KOPT-K1 (cell line): ENCODE results near the gene INPP4A.

Experiments
- H3K27ac ChIP-seq: fragments of 200-600 bp; sonication (generic); 2 replicates; pipeline ENCODE4 v1.5.1; 2016; ENCODE audit warnings: antibody characterized with exemption, mild to moderate bottlenecking, low read depth, low read length; ENCODE audit not compliant: poor library complexity, severe bottlenecking
- H3K36me3 ChIP-seq: fragments of 200-600 bp; sonication (generic); 2 replicates; pipeline ENCODE4 v1.5.1; 2017; ENCODE audit warnings: antibody characterized with exemption, mild to moderate bottlenecking, low read length, moderate library complexity; ENCODE audit not compliant: insufficient read depth
- H3K9me3 ChIP-seq: fragments of 200-600 bp; sonication (generic); 2 replicates; pipeline ENCODE4 v1.5.1; 2017; ENCODE audit warnings: antibody characterized with exemption, low read length, mild to moderate bottlenecking; ENCODE audit not compliant: insufficient read depth, poor library complexity, severe bottlenecking

The INPP4A gene

DNA sequence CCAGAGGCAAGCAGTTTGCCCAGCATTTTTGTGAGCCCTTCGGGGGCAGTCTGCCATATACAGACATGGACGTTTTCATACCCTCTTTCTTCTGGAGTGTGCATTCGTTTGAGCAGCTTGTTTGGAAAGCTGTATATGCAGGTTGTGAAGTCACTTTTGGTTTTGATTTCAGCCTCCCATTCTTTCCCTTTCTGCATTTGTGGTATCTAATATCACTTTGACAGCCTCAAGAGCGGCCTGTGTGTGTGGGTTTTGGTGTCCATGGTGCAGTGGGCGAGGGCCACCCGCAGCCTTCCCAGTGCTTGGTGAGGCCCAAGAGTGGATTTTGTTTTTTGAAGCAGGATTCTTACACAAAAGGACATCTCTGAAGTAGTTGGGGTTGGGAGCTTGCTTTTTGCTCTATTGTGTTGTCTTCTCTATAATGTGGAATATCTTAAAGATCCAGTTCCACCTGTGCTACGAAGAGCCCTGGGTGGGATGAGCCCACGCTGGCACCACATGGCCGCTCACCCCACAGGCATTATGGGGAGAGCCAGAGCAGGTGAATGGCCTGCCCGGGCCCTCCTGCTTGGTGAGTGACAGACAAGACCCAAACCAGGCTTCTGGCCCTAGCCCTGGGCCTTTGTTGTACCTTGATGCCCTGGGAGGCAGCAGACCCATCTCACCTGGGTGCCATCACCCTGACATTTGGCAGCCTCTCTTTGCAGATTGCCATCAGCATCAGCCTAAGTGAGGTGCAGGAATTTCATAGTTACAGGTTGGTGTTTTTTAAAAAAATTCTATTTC lies 29.5 kb downstream of the INPP4A start:
- H3K36me3 ChIP-seq, result no peaks in the 10 kb centered on the region; the same call in 1 of the 2 replicates
- no peaks in the 10 kb centered on the region for H3K9me3 ChIP-seq
- H3K27ac ChIP-seq, result peak overlapping the region; percentile 70

DNA sequence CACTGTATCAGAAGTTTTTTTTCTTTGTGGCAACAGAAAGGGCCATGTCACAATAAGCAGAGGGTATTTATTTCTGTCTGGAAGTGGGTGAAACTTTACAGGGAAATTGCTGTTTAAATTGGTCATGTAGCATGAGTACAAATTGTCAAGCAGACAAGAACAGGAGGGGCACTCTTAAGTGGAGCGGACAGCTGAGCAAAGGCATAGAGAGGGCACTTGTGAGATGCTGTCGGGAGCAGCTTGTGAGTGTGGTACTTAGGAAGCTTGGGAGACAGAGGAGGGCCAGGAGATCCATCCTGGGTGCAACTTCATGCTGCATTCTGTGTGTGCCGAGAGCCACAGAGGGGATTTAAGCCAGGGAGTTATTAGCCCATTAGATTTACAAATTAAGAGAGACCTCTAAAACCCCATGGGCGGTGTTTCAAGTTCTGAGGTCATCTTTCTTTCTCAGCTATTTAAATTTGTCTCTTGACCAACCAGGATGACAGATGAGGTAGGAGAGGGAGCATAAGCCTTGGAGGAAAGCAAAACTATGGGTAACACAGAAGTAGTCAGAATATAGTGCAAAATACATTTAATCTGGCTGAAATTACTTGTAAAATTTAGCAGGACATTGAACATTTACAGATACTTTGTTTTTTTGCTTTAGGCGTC lies 30.4 kb downstream of the INPP4A start:
- H3K36me3 ChIP-seq, result no peaks in the 10 kb centered on the region; the same call in 1 of the 2 replicates
- H3K27ac ChIP-seq, result peak overlapping the region; percentile 70
- H3K9me3 ChIP-seq, result no peaks in the 10 kb centered on the region

DNA sequence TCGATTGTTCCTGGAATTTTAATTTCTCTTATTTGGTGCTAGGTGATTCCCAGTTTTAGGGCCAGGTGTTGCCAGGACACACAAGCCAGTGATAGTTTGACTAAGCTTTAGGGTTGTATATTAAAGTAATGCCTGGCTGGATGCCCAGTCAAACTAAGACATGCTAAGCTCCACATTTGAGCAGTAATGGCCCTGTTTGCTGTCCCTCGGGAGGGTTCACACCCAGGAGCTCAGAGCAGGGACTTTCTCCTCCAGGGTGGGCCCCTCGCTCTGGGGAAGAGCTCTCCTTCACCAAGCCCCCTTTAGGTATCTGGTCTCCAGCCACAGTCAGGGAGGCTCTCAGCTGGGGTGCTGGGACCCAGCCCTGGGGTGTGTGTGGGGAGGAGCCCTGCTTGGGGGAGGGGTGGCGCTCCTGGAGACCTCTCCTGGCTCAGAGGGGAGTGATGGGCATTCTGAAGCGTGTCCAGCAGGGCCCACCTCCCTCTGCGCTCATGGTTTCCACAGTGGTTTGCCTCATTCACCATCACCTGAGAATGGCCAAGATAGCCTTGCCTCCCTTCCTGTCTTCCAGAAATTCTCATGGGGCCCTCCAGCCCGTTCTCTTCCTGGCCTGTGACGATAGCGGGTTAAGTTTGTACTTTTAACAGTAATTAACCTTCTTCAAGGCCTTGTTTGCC lies 31.7 kb downstream of the INPP4A start:
- Histone ChIP-seq H3K36me3 (no peaks in the 10 kb centered on the region; the same call in 1 of the 2 replicates), H3K9me3 (no peaks in the 10 kb centered on the region), H3K27ac (peak overlapping the region; percentile 19)

DNA sequence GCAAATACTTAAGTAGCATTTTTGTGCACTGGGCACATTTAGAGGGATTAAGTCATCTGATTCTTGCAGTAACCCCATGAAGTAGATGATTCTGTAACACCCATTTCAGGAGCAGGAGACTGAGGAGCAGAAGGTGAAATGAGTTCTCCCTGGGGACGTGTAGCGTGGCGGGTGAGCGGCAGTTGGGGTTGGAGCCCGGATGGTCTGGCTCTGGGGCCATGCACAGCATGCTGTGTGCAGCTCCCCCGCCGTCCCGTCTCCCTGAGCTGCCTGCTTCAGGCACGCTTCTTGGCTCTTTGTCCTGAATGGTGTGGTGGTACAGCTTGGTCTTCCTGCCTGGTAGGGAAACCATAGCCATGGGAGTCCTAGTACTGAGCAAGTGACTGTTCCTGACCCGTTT lies 32.4 kb downstream of the INPP4A start:
- H3K36me3 ChIP-seq, result no peaks in the 10 kb centered on the region; the same call in 1 of the 2 replicates
- H3K27ac ChIP-seq, result peak overlapping the region; percentile 68
- H3K9me3 ChIP-seq, result no peaks in the 10 kb centered on the region

DNA sequence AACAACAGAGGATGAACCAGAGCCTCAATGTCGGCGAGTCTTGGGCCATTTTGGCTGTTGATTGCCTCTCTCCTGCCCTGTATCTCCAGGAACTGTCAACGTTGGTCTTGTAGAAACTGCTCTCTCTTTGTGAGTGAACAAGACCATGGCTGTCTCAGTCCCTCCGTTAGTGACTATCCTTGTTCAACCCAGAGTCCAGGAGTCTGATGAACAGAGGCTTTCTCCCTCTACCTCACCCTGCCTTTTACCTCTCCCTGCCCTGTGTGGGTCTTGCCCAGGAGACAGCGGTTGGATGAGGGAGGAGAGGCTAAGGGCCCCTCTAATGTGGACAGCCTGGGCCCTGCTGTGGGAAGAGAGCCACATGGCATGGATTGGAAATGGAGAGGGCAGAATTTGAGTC lies 32.8 kb downstream of the INPP4A start:
- Histone ChIP-seq H3K9me3 (no peaks in the 10 kb centered on the region), H3K36me3 (no peaks in the 10 kb centered on the region; the same call in 1 of the 2 replicates), H3K27ac (peak overlapping the region; percentile 68)

DNA sequence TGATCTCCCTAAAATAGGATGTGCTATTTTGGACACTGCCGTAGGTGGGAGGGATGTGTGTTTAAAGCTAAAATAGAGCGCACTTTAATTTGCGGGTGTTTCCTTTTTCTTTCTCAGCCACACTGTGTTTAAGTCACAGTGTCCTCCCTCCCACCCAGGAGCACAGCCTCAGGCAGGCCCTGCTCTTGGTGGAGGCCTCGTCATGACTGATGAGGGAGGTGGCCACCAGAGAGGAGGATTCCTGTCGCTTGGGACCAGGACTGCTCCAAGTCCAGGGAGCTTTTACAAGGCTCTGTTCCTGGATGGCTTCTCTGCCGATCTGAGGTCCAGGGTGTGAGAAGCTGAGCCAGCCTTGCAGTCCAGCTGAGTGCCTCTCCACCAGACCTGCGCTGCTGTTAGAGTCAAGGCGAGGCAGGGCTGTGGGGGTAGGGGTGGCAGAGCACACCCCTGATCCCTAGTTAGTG lies 33.5 kb downstream of the INPP4A start:
- no peaks in the 10 kb centered on the region; the same call in 1 of the 2 replicates for H3K36me3 ChIP-seq
- peak overlapping the region; percentile 68 for H3K27ac ChIP-seq
- no peaks in the 10 kb centered on the region for H3K9me3 ChIP-seq

DNA sequence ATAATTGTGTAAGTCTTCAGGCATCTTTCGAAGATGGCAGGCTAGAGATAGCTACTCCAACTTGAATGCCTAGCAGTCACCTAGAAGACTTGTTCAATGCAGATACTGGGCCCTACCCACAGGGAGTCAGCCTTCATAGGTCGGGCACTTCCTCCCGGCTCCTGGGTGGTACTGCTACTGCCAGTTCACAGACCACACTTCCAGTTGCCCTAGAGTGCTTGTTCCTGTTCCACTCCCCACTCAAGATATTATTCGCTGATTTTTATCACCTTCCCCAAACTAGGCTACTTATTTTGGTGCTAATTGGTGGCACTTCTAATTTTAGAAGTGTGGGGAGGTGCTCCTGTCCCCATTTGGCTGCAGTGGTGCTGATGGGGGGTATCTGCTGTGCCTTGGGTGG lies 34.2 kb downstream of the INPP4A start:
- Histone ChIP-seq H3K36me3 (no peaks in the 10 kb centered on the region; the same call in 1 of the 2 replicates), H3K27ac (peak overlapping the region; percentile 68), H3K9me3 (no peaks in the 10 kb centered on the region)

DNA sequence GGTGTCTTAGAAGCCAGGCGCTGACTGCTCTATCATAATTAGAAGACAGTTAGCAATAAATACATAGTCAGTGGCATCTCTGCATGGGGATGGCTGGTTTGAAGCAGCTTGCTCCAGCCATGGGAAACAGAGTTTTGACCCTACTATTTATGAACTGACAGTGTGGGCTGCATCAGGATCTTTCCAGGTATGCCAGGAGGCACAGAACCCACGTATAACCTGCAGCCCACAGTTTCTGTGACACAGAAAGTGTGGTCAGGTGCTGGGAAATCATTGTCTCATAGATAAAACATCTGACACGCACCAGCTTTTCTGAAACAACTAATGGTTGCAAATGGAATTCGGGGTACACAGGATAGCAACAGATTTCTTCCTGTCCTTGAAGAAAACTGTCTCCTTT lies 34.7 kb downstream of the INPP4A start:
- peak overlapping the region; percentile 68 for H3K27ac ChIP-seq
- H3K9me3 ChIP-seq, result no peaks in the 10 kb centered on the region
- H3K36me3 ChIP-seq, result no peaks in the 10 kb centered on the region; the same call in 1 of the 2 replicates

DNA sequence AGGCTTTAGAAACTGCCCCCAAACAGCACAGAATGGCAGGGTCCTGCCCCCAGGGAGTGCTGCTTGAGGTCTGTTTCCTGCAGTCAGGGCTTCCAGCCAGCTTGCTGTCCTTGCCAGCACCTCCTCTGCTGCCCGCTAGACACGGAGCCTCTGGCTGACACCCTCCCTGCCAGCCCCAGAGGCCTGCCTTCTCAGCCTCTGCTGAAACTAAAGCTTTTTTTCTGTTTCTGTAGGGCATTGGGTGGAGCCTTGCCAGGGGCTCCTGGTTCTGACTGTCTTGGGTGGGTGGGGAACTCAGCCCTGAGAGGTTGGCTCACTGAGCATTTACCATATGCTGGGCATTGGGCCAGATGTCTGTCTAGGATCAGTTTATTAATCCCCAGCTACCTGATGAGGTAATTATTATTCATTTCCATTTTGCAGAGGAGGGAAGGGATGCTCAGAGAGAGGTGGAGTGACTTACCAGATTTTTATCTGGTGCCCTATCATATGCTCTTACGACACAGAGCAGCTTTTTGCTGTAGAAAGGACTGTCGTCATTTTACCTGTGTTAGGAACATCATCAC lies 35.4 kb downstream of the INPP4A start:
- Histone ChIP-seq H3K36me3 (no peaks in the 10 kb centered on the region; the same call in 1 of the 2 replicates), H3K27ac (peak overlapping the region; percentile 68), H3K9me3 (no peaks in the 10 kb centered on the region)

DNA sequence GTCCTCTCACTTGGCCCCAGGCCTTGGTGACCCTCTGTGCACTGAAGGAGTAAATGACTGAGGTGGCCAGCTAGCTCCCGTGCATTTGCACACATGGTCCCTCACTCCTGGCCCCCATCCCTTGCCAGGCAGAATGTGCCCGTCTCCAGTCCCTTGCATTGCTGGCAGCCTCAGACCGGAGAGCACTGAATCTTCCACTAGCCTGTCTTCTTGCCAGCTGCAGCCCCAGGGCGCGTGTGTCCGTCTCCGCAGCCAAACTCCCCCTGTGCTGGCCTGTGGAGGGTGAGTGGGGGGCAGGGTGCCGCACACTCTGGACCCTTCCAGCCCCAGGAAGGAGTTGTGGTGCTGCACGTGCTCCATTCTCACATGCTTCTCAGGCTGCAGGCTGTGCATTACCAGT lies 35.9 kb downstream of the INPP4A start:
- Histone ChIP-seq H3K36me3 (no peaks in the 10 kb centered on the region; the same call in 1 of the 2 replicates), H3K9me3 (no peaks in the 10 kb centered on the region), H3K27ac (peak overlapping the region; percentile 68)

DNA sequence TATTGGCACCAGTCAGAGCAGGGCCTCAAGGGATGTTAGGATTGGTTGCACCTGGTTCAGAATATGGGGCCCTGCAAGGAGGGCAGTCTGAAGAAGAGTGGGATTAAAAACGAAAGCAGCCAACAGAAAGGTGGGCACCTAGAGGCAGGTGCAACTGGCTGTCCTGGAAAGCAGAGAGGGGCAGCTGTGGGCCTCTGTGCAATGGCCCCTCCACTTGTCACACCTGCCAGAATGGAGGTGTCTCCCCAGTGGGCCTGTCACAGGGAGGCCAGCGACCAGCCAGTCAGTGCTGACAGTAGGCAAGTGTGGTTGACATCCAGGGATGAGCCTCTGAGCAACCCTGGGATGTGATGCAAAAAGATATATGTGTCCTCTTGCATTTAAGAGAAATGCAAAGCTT lies 37.7 kb downstream of the INPP4A start:
- Histone ChIP-seq H3K27ac (peak overlapping the region; percentile 33), H3K9me3 (no peaks in the 10 kb centered on the region), H3K36me3 (no peaks in the 10 kb centered on the region)

DNA sequence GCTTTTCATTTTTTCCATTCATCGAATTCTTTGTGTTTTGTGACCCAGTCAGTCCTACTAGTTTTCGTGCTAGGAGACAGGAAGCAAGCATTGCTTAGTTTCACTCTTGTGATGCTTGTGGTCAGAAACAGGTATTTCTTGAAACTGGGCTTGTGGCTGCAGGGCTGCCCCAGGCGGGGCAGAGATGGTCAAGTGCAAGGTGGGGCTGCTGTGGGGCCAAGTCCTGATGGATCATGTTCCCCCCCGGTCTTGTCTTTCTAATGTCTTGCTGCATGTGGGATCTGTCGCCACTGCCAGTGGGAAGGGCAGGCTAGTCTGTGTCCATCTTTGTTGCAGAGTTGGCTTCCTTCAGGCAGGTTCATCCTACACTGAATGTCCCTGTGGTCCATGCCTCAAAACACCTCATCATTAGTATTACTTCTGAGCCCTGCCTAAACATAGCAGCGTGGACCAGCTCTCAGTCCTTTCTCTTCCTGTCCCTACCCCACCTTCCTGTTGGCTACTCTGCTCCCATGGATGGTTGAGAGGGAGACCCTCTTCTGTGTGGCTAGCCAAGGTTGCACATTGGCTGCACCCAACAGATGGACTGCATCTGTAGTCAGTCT lies 38.7 kb downstream of the INPP4A start:
- Histone ChIP-seq H3K27ac (peak overlapping the region; percentile 33), H3K36me3 (no peaks in the 10 kb centered on the region), H3K9me3 (no peaks in the 10 kb centered on the region)

DNA sequence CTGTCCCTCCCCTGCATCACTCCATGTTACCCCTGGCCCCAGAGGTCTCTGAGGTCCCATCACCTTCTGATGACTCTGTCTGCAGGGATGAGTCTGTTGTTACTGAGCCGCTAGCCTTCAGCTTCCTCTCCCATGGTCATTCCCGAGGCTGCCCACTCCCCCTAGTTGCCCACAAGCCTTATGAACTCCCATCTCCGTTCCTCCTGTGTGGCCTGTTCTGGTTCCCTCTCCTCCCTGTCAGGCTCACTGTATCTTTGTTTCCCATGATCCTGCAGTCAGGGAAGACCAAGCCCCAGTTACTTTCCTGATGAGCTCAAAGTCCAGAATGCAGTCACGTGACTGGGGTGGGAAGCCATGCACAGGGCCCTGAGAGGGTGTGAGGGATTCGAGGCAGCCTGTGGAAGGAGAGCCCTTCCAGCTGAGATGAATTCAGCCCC lies 39.5 kb downstream of the INPP4A start:
- Histone ChIP-seq H3K36me3 (no peaks in the 10 kb centered on the region), H3K27ac (peak overlapping the region; percentile 33), H3K9me3 (no peaks in the 10 kb centered on the region)

DNA sequence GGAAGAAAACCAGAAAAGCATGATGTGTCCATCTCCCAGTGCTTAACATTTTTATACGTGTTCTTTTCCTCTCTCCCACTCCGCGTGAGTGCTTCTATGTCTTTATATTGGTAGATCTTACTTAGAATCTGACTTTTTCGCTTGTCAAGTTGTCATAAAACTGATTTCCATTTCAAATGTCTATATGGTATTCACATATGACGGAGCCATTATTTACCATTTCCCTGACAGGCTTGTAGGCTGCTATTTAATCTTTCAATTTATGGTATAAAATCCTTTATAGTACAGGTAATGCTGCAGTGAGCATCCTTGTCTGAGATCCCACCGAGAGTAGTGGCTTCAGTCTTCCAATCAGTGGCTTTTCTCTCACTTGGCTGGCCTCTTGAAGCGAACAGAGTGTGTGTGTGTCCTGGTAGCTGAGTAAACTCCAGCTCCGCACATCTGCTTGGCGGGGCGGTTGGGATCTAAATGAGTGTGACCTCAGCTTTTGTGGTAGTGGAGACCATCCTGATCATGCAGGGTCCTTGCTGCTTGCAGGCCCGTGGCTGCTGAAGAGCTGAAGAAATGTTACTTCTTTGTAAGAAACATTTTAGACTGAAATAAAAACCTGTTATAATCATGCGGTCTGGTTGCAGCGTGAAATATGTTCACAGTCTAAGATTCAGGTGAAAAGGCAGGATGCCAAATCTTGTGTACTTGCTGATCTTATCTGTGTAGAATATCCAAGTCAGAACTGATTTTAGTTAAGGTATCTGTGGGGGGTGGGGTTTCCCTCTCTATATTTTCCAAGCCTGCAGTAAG lies 40.2 kb downstream of the INPP4A start:
- peak overlapping the region; percentile 33 for H3K27ac ChIP-seq
- no peaks in the 10 kb centered on the region for H3K36me3 ChIP-seq
- no peaks in the 10 kb centered on the region for H3K9me3 ChIP-seq
